HG03439 (cell line): Measurements from ENCODE around the gene CECR2.
"Not testable (repeated sequence)": the region's sequence is repeated elsewhere in the genome, so short reads cannot be mapped to it uniquely, and the experiment has no call there.

Experiments
- ATAC-seq: cut with Tn5 transposase; IDR thresholded peaks from one replicate; pipeline ENCODE4 v1.9.1; 2021; ENCODE audit warnings: mild to moderate bottlenecking, moderate library complexity; ENCODE audit not compliant: unreplicated experiment

Gene CECR2

GRCh38 chr22:17493419-17493981 lies 124.2 kb downstream of the CECR2 start:
- ATAC-seq = no peak

- ATAC-seq = no peak
These were observed 127.6 kb downstream of the CECR2 start for GRCh38 chr22:17496841-17497240.

- no peak for ATAC-seq
These were observed 132.5 kb downstream of the CECR2 start for GRCh38 chr22:17501679-17502285.

GRCh38 chr22:17508110-17508509 lies 138.8 kb downstream of the CECR2 start:
- no peak for ATAC-seq

GRCh38 chr22:17512960-17513359 lies 143.7 kb downstream of the CECR2 start:
- no peak for ATAC-seq

GRCh38 chr22:17513612-17514011 lies 144.4 kb downstream of the CECR2 start:
- no peak for ATAC-seq

- ATAC-seq = no peak
These were observed 144.8 kb downstream of the CECR2 start for GRCh38 chr22:17514084-17514483.

- no peak for ATAC-seq
These were observed 149.1 kb downstream of the CECR2 start for GRCh38 chr22:17518406-17518805.

GRCh38 chr22:17521971-17522370 lies 152.7 kb downstream of the CECR2 start:
- not testable (repeated sequence) for ATAC-seq

- ATAC-seq = no peak
These were observed 154.7 kb downstream of the CECR2 start for GRCh38 chr22:17523925-17524324.

- no peak for ATAC-seq
These were observed 167.0 kb downstream of the CECR2 start for GRCh38 chr22:17536269-17536668.

- ATAC-seq = no peak
These were observed 167.9 kb downstream of the CECR2 start for GRCh38 chr22:17537155-17537554.

GRCh38 chr22:17540481-17540880 lies 171.2 kb downstream of the CECR2 start:
- no peak for ATAC-seq

- ATAC-seq = no peak
These were observed 172.2 kb downstream of the CECR2 start for GRCh38 chr22:17541476-17541875.

GRCh38 chr22:17542452-17542851 lies 173.2 kb downstream of the CECR2 start:
- no peak for ATAC-seq

- no peak for ATAC-seq
These were observed 178.9 kb downstream of the CECR2 start for GRCh38 chr22:17548010-17548755.

GRCh38 chr22:17548756-17549035 lies 179.4 kb downstream of the CECR2 start:
- ATAC-seq = no peak

GRCh38 chr22:17549183-17549582 lies 179.9 kb downstream of the CECR2 start:
- no peak for ATAC-seq

GRCh38 chr22:17549655-17550054 lies 180.4 kb downstream of the CECR2 start:
- no peak for ATAC-seq

GRCh38 chr22:17552737-17553136 lies 183.5 kb downstream of the CECR2 start:
- no peak for ATAC-seq

GRCh38 chr22:17554814-17555213 lies 185.6 kb downstream of the CECR2 start:
- ATAC-seq = no peak

- no peak for ATAC-seq
These were observed 189.9 kb downstream of the CECR2 start for GRCh38 chr22:17559188-17559587.
